ENCODE results near the gene PSME2. TPM values are rescaled to one million over a fixed set of nuclear protein-coding genes. Genes with fewer than 3 reads are reported as not detected.

PSME2 gene
- total and polyA plus RNA-seq, 9 of the 15 experiments (the other 6 are each of a cell fraction or from before 2014, with no cell fraction given), result 111 to 579 (median 159) TPM

DNA sequence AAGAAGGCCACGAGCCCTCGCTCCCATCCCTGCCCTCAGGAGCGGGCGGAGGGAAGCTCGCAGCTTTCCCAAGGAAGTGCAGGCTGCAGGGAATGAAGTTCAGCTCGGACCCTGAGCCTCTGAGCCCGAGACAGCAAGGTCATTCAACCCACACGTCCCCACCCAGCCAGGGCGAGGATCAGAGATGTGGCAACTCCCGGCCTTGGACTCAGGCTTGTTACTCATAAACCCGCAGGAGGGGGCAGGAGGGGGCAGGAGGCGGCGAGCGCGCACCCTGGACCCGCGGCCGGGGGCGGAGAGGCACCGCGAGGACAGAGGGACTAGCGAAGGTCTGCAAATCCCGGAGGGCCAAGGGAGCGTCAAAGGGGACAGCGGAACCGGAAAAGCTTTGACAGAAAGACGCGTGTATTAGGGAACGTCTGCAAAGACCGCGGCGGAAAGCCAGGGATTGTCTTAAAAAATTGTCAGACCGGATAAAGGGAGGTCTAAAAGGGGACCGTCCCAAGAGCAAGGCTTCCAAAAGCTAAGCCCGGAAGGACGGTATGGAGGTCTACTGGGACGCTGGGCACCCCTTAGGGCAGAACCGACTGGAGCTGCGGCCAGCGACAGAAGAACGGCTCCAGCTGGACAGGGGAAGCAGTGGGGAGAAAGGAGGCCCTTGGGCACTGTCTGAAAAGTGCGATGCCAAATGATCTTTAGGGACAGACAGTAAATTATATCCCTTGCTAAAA, 32.4 kb downstream of the PSME2 start (continued):
- TF ChIP-seq BACH1 (tag; IDR thresholded peaks at IDR 0.05), result no peak
- no peak for TF ChIP-seq MCM5 (IDR thresholded peaks at IDR 0.05; ENCODE audit: low read depth)
- no peak for TF ChIP-seq RAD21 (CRISPR knock-in tag; conservative IDR thresholded peaks at IDR 0.05 in 1 of 2, IDR thresholded peaks at IDR 0.05 in 1 of 2)
- no peak for TF ChIP-seq ZKSCAN8 (CRISPR knock-in tag; IDR thresholded peaks at IDR 0.05)
- TF ChIP-seq NFXL1 (CRISPR knock-in tag; IDR thresholded peaks at IDR 0.05), result no peak
- TF ChIP-seq, protein P1, sequence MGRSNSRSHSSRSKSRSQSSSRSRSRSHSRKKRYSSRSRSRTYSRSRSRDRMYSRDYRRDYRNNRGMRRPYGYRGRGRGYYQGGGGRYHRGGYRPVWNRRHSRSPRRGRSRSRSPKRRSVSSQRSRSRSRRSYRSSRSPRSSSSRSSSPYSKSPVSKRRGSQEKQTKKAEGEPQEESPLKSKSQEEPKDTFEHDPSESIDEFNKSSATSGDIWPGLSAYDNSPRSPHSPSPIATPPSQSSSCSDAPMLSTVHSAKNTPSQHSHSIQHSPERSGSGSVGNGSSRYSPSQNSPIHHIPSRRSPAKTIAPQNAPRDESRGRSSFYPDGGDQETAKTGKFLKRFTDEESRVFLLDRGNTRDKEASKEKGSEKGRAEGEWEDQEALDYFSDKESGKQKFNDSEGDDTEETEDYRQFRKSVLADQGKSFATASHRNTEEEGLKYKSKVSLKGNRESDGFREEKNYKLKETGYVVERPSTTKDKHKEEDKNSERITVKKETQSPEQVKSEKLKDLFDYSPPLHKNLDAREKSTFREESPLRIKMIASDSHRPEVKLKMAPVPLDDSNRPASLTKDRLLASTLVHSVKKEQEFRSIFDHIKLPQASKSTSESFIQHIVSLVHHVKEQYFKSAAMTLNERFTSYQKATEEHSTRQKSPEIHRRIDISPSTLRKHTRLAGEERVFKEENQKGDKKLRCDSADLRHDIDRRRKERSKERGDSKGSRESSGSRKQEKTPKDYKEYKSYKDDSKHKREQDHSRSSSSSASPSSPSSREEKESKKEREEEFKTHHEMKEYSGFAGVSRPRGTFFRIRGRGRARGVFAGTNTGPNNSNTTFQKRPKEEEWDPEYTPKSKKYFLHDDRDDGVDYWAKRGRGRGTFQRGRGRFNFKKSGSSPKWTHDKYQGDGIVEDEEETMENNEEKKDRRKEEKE (IDR thresholded peaks at IDR 0.05; ENCODE audit: borderline replicate concordance in 1 of 2, control insufficient read depth in 1 of 2, low read depth in 2 of 2, low read length in 1 of 2), result no peak
- no peak for TF ChIP-seq ZNF764 (CRISPR knock-in tag; IDR thresholded peaks at IDR 0.05; ENCODE audit: low read depth)
- TF ChIP-seq TAL1 (IDR thresholded peaks at IDR 0.05), result no peak
- TF ChIP-seq, protein P2, sequence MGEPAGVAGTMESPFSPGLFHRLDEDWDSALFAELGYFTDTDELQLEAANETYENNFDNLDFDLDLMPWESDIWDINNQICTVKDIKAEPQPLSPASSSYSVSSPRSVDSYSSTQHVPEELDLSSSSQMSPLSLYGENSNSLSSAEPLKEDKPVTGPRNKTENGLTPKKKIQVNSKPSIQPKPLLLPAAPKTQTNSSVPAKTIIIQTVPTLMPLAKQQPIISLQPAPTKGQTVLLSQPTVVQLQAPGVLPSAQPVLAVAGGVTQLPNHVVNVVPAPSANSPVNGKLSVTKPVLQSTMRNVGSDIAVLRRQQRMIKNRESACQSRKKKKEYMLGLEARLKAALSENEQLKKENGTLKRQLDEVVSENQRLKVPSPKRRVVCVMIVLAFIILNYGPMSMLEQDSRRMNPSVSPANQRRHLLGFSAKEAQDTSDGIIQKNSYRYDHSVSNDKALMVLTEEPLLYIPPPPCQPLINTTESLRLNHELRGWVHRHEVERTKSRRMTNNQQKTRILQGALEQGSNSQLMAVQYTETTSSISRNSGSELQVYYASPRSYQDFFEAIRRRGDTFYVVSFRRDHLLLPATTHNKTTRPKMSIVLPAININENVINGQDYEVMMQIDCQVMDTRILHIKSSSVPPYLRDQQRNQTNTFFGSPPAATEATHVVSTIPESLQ (CRISPR knock-in tag; IDR thresholded peaks at IDR 0.05), result no peak
- TF ChIP-seq FOXA1 (IDR thresholded peaks at IDR 0.05; ENCODE audit: borderline replicate concordance), result no peak
- no peak for TF ChIP-seq ZC3H4 (CRISPR knock-in tag; IDR thresholded peaks at IDR 0.05; ENCODE audit: borderline replicate concordance)
- TF ChIP-seq ZNF431 (CRISPR knock-in tag; IDR thresholded peaks at IDR 0.05), result no peak
- TF ChIP-seq, protein P3, sequence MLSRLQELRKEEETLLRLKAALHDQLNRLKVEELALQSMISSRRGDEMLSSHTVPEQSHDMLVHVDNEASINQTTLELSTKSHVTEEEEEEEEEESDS (CRISPR knock-in tag; IDR thresholded peaks at IDR 0.05), result no peak
- TF ChIP-seq HMG20A (CRISPR knock-in tag; conservative IDR thresholded peaks at IDR 0.05), result no peak
- no peak for TF ChIP-seq ZNF699 (CRISPR knock-in tag; IDR thresholded peaks at IDR 0.05; ENCODE audit: insufficient replicate concordance)
- TF ChIP-seq HMG20B (CRISPR knock-in tag; IDR thresholded peaks at IDR 0.05), result no peak

Data from K562 (cell line).